Measurements from ENCODE around the gene IQCH.

GRCh38 chr15:67241132-67241855, 13.3 kb upstream of the IQCH start:
- TF ChIP-seq EZH2 (IDR thresholded peaks at IDR 0.05; ENCODE audit: borderline replicate concordance, low read length) (no peak), CTCF (conservative IDR thresholded peaks at IDR 0.05 in 1 of 2, IDR thresholded peaks at IDR 0.05 in 1 of 2; ENCODE audit: extremely low read depth in 1 of 2, insufficient read depth in 1 of 2, low read depth in 1 of 2, low read length in 2 of 2) (no peak)

Data from mammary epithelial cell (primary cell).